GM20000 (cell line): ENCODE results near the gene GPR78.

Experiments
- DNase-seq: peaks from one replicate; pipeline ENCODE4 v3.0.0; 2012; ENCODE audit warnings: low spot score
- CTCF ChIP-seq: IDR thresholded peaks from 2 replicates; pipeline ENCODE4 v1.5.1; 2012; ENCODE audit warnings: mild to moderate bottlenecking, control low read depth; ENCODE audit errors: extremely low read depth, missing control alignments

GPR78 gene

GRCh38 chr4:8603931-8604330 lies 23.7 kb downstream of the GPR78 start:
- no peak for DNase-seq
- TF ChIP-seq CTCF = no peak

GRCh38 chr4:8605289-8605688 lies 25.1 kb downstream of the GPR78 start:
- no peak for DNase-seq
- no peak for TF ChIP-seq CTCF

- DNase-seq = no peak
- TF ChIP-seq CTCF = no peak
These were observed 26.3 kb downstream of the GPR78 start for GRCh38 chr4:8606476-8606875.

GRCh38 chr4:8606966-8607365 lies 26.8 kb downstream of the GPR78 start:
- DNase-seq = no peak
- no peak for TF ChIP-seq CTCF

- peak; percentile 93 for TF ChIP-seq CTCF
- DNase-seq = peak; percentile 83
These were observed 27.6 kb downstream of the GPR78 start for GRCh38 chr4:8607603-8608481.

GRCh38 chr4:8608714-8609391 lies 28.7 kb downstream of the GPR78 start:
- no peak for TF ChIP-seq CTCF
- DNase-seq = no peak

GRCh38 chr4:8609406-8609805 lies 29.2 kb downstream of the GPR78 start:
- DNase-seq = no peak
- no peak for TF ChIP-seq CTCF
